ENCODE measurements around the gene LUZP1. TPM values are rescaled to one million over a fixed set of nuclear protein-coding genes. Genes with fewer than 3 reads are reported as not detected.

The LUZP1 gene
- total and polyA plus RNA-seq, 4 donors = 2.6 to 9.3 (median 5.1) TPM

- no peaks in the 10 kb centered on the region for H3K36me3 ChIP-seq (ENCODE audit: control insufficient read depth in 4 of 4, insufficient read depth in 3 of 4, low read depth in 1 of 4, low read length in 3 of 4)
- no peak overlapping the region for H3K9ac ChIP-seq (ENCODE audit: low read depth in 1 of 2, low read length in 2 of 2)
- no peak for TF ChIP-seq HNF4A (conservative IDR thresholded peaks at IDR 0.05)
- no peak for TF ChIP-seq CTCF (IDR thresholded peaks at IDR 0.05; ENCODE audit: low read depth, low read length, missing input control)
- no peak for TF ChIP-seq RAD21 (IDR thresholded peaks at IDR 0.05)
- TF ChIP-seq EGR1 (IDR thresholded peaks at IDR 0.05; ENCODE audit: low read depth in 2 of 2) = no peak
- peak overlapping the region in 1 of 2 donors; percentile 4 for H3K27ac ChIP-seq (ENCODE audit: low read depth in 1 of 2, low read length in 2 of 2)
- no peak overlapping the region for H3K4me3 ChIP-seq (ENCODE audit: low read depth in 1 of 3, low read length in 3 of 3)
- 84% methylated on average over 6 of the region's 6 CpGs for WGBS
- H3K9me3 ChIP-seq (ENCODE audit: control insufficient read depth in 4 of 4, low read length in 3 of 4) = no peaks in the 10 kb centered on the region
- H3K4me1 ChIP-seq (ENCODE audit: control insufficient read depth in 4 of 4, insufficient read depth in 4 of 4, low read length in 3 of 4) = peaks cover 0 to 3% (median 2%) of the 10 kb centered on the region in 4 donors
- no peak for DNase-seq (ENCODE audit: low spot score)
- H3K27me3 ChIP-seq (ENCODE audit: control insufficient read depth in 4 of 4, insufficient read depth in 4 of 4, low read length in 3 of 4) = no peaks in the 10 kb centered on the region
Observed at GRCh38 chr1:23114424-23115079, 54.1 kb downstream of the LUZP1 start.

GRCh38 chr1:23111600-23112535 is 56.8 kb downstream of the LUZP1 start:
- peaks cover 0 to 3% (median 0%) of the 10 kb centered on the region in 4 donors for H3K4me1 ChIP-seq (ENCODE audit: control insufficient read depth in 4 of 4, insufficient read depth in 4 of 4, low read length in 3 of 4)
- no peak overlapping the region for H3K4me3 ChIP-seq (ENCODE audit: low read depth in 1 of 3, low read length in 3 of 3)
- no peak overlapping the region for H3K27ac ChIP-seq (ENCODE audit: low read depth in 1 of 2, low read length in 2 of 2)
- no peak overlapping the region for H3K9ac ChIP-seq (ENCODE audit: low read depth in 1 of 2, low read length in 2 of 2)
- TF ChIP-seq TAF1 (conservative IDR thresholded peaks at IDR 0.05) (no peak), YY1 (IDR thresholded peaks at IDR 0.05) (no peak), HNF4G (IDR thresholded peaks at IDR 0.05) (no peak)
- H3K9me3 ChIP-seq (ENCODE audit: control insufficient read depth in 4 of 4, low read length in 3 of 4) = no peaks in the 10 kb centered on the region
- no peak for DNase-seq (ENCODE audit: low spot score)
- 86% methylated on average over 6 of the region's 6 CpGs for WGBS
- no peaks in the 10 kb centered on the region for H3K36me3 ChIP-seq (ENCODE audit: control insufficient read depth in 4 of 4, insufficient read depth in 3 of 4, low read depth in 1 of 4, low read length in 3 of 4)
- H3K27me3 ChIP-seq (ENCODE audit: control insufficient read depth in 4 of 4, insufficient read depth in 4 of 4, low read length in 3 of 4) = no peaks in the 10 kb centered on the region

DNA sequence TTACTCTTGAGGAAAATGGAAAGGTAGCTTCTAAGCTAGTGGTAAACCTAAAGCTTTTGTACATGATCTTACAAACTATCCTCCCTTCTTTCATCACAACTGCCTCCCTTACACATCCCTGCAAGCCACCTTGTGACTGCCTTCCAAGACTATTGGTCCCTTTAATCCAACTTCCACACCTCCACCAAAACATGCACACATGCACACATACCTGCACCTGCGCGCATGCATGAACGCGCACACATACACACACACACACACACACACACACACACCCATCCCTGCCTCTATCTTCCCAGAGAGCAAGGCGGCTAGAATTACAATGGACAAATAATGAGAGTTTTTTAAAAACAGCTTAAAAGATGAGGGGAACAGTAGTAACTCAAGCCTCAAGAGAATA is 58.3 kb downstream of the LUZP1 start:
- Histone ChIP-seq H3K4me3 (ENCODE audit: low read depth in 1 of 3, low read length in 3 of 3) (no peak overlapping the region), H3K9ac (ENCODE audit: low read depth in 1 of 2, low read length in 2 of 2) (no peak overlapping the region), H3K27ac (ENCODE audit: low read depth in 1 of 2, low read length in 2 of 2) (no peak overlapping the region), H3K4me1 (ENCODE audit: control insufficient read depth in 4 of 4, insufficient read depth in 4 of 4, low read length in 3 of 4) (peaks cover 0 to 3% (median 0%) of the 10 kb centered on the region in 4 donors), H3K9me3 (ENCODE audit: control insufficient read depth in 4 of 4, low read length in 3 of 4) (no peaks in the 10 kb centered on the region), H3K27me3 (ENCODE audit: control insufficient read depth in 4 of 4, insufficient read depth in 4 of 4, low read length in 3 of 4) (no peaks in the 10 kb centered on the region), H3K36me3 (ENCODE audit: control insufficient read depth in 4 of 4, insufficient read depth in 3 of 4, low read depth in 1 of 4, low read length in 3 of 4) (no peaks in the 10 kb centered on the region)
- 98% methylated on average over 5 of the region's 5 CpGs for WGBS
- DNase-seq (ENCODE audit: low spot score) = no peak
- TF ChIP-seq RAD21 (IDR thresholded peaks at IDR 0.05) (no peak), GABPA (IDR thresholded peaks at IDR 0.05 in 1 of 2, conservative IDR thresholded peaks at IDR 0.05 in 1 of 2) (no peak), HNF4A (conservative IDR thresholded peaks at IDR 0.05) (no peak), CTCF (IDR thresholded peaks at IDR 0.05; ENCODE audit: low read depth, low read length, missing input control) (no peak), ATF3 (IDR thresholded peaks at IDR 0.05) (no peak), JUND (IDR thresholded peaks at IDR 0.05) (no peak), NR2F2 (IDR thresholded peaks at IDR 0.05) (no peak), FOXA1 (IDR thresholded peaks at IDR 0.05) (no peak), EGR1 (IDR thresholded peaks at IDR 0.05; ENCODE audit: low read depth in 2 of 2) (no peak)
- TF ChIP-seq, protein P1, sequence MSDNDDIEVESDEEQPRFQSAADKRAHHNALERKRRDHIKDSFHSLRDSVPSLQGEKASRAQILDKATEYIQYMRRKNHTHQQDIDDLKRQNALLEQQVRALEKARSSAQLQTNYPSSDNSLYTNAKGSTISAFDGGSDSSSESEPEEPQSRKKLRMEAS (IDR thresholded peaks at IDR 0.05) = no peak
- TF ChIP-seq, protein P2, sequence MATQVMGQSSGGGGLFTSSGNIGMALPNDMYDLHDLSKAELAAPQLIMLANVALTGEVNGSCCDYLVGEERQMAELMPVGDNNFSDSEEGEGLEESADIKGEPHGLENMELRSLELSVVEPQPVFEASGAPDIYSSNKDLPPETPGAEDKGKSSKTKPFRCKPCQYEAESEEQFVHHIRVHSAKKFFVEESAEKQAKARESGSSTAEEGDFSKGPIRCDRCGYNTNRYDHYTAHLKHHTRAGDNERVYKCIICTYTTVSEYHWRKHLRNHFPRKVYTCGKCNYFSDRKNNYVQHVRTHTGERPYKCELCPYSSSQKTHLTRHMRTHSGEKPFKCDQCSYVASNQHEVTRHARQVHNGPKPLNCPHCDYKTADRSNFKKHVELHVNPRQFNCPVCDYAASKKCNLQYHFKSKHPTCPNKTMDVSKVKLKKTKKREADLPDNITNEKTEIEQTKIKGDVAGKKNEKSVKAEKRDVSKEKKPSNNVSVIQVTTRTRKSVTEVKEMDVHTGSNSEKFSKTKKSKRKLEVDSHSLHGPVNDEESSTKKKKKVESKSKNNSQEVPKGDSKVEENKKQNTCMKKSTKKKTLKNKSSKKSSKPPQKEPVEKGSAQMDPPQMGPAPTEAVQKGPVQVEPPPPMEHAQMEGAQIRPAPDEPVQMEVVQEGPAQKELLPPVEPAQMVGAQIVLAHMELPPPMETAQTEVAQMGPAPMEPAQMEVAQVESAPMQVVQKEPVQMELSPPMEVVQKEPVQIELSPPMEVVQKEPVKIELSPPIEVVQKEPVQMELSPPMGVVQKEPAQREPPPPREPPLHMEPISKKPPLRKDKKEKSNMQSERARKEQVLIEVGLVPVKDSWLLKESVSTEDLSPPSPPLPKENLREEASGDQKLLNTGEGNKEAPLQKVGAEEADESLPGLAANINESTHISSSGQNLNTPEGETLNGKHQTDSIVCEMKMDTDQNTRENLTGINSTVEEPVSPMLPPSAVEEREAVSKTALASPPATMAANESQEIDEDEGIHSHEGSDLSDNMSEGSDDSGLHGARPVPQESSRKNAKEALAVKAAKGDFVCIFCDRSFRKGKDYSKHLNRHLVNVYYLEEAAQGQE (IDR thresholded peaks at IDR 0.05) = no peak
- TF ChIP-seq, protein P3, sequence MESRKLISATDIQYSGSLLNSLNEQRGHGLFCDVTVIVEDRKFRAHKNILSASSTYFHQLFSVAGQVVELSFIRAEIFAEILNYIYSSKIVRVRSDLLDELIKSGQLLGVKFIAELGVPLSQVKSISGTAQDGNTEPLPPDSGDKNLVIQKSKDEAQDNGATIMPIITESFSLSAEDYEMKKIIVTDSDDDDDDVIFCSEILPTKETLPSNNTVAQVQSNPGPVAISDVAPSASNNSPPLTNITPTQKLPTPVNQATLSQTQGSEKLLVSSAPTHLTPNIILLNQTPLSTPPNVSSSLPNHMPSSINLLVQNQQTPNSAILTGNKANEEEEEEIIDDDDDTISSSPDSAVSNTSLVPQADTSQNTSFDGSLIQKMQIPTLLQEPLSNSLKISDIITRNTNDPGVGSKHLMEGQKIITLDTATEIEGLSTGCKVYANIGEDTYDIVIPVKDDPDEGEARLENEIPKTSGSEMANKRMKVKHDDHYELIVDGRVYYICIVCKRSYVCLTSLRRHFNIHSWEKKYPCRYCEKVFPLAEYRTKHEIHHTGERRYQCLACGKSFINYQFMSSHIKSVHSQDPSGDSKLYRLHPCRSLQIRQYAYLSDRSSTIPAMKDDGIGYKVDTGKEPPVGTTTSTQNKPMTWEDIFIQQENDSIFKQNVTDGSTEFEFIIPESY (IDR thresholded peaks at IDR 0.05) = no peak

All from liver (tissue), 9 donors.